Right ventricle myocardium inferior (tissue), 1 donor: Measurements from ENCODE around the gene DDX24. TPM values are rescaled to one million over a fixed set of nuclear protein-coding genes. Genes with fewer than 3 reads are reported as not detected.

Experiments used
- ATAC-seq: fragments of 200-7000 bp; cut with Tn5 transposase; one replicate; pipeline ENCODE4 v1.9.1; 2020; ENCODE audit warnings: mild to moderate bottlenecking, moderate library complexity
- DNase-seq: peaks from one replicate; pipeline ENCODE4 v3.0.0; 2021; ENCODE audit errors: missing footprints
- intact Hi-C: fragments of 100-400 bp; cut with DNase I; formaldehyde crosslinking; loops from one replicate; pipeline ENCODE4 v1.11.0; 2022
- total RNA-seq: library from RNA; stranded (reverse); fragmentation: NEBNext Ultra II Directional; extraction: Animal tissue kit (Norgen Biotek cat#: 25700); gene quantifications from one replicate; pipeline ENCODE4 v1.2.1, GENCODE V29; 2021
- donor health status: DM: no; HTN: yes; CAD: no; lungs with severe emphysema.

DDX24 gene
- total RNA-seq, 1 donor from 2014 or later: 187 TPM

GRCh38 chr14:94004015-94004414 lies 77.0 kb downstream of the DDX24 start:
- intact Hi-C loops: no loop called here
- DNase-seq (peak; percentile 39), ATAC-seq (no peak)

- DNase-seq (no peak), ATAC-seq (no peak)
- intact Hi-C loops: no loop called here
These were observed 77.6 kb downstream of the DDX24 start for GRCh38 chr14:94003397-94003796.

GRCh38 chr14:94001501-94002396 lies 79.3 kb downstream of the DDX24 start:
- DNase-seq: peak; percentile 70
- intact Hi-C loops: loop anchor here (2.0 kb wide), 1 partner anchor 63 kb away; no protein-coding TSS in a partner anchor
- ATAC-seq: peak; percentile 79

- DNase-seq (peak; percentile 53), ATAC-seq (no peak)
- intact Hi-C loops: loop anchor here (2.0 kb wide), 1 partner anchor 62 kb away; no protein-coding TSS in a partner anchor
These were observed 80.0 kb downstream of the DDX24 start for GRCh38 chr14:94001016-94001415.

GRCh38 chr14:94000267-94000666 lies 80.7 kb downstream of the DDX24 start:
- DNase-seq: peak; percentile 61
- no peak for ATAC-seq
- intact Hi-C loops: loop anchor here (2.0 kb wide), 1 partner anchor 61 kb away; no protein-coding TSS in a partner anchor

- intact Hi-C loops: loop anchor here (5.0 kb wide), 1 partner anchor 42 kb away; no protein-coding TSS in a partner anchor
- DNase-seq (peak; percentile 46), ATAC-seq (no peak)
These were observed 81.4 kb downstream of the DDX24 start for GRCh38 chr14:93999573-93999972.

GRCh38 chr14:93998871-93999403 lies 82.1 kb downstream of the DDX24 start:
- DNase-seq (peak; percentile 26), ATAC-seq (no peak)
- intact Hi-C loops: loop anchor here (5.0 kb wide), 1 partner anchor 42 kb away; no protein-coding TSS in a partner anchor

Other genes with a start within 250 kb of the DDX24 start
- gene FAM181A, start 153.9 kb downstream of the DDX24 start, total RNA-seq: not detected
- gene ASB2, start 104.6 kb downstream of the DDX24 start, total RNA-seq: 294 TPM
- 0.84 TPM for gene CCDC197, start 83.9 kb downstream of the DDX24 start, total RNA-seq
- gene OTUB2, start 54.9 kb downstream of the DDX24 start, total RNA-seq: 0.35 TPM
- 10.7 TPM for gene IFI27L1, start 108 bp upstream of the DDX24 start, total RNA-seq
- 164 TPM for gene IFI27, start 29.5 kb upstream of the DDX24 start, total RNA-seq
- gene IFI27L2, start 48.4 kb upstream of the DDX24 start, total RNA-seq: 52.4 TPM
- 0.16 TPM for gene PPP4R4, start 93.1 kb upstream of the DDX24 start, total RNA-seq
- not detected for gene SERPINA10, start 212.1 kb upstream of the DDX24 start, total RNA-seq
- gene SERPINA6, start 242.1 kb upstream of the DDX24 start, total RNA-seq: not detected